Medulla oblongata (tissue), 1 donor: ENCODE measurements around the gene DNAJC13.
A peak's percentile ranks its signal among the peaks of the same experiment; 100 is the strongest.

Source experiments
- DNase-seq: peaks from one replicate; pipeline ENCODE4 v3.0.0-alpha.2; 2015; ENCODE audit errors: extremely low spot score

The DNAJC13 gene

DNA sequence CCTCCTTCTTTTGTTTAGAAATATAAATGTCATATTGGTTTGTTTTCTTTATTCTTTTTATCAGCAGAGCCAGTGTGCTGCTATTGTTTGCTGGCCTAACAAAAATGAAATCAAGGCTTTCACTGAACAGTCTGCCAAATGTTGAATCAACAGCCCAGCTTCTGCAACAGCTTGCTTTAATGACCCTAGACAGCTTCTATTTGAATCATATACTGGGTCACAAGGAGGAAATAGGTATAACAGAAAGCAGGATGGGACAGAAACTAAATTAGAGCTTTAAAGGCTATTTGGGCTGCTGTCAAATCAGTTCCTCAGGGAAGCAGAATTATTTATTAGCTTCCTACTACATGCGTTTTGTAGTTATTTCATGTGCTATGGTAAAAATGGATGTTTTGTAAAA, 12.1 kb upstream of the DNAJC13 start:
- DNase-seq, result no peak

- DNase-seq, result no peak
These were observed 11.5 kb upstream of the DNAJC13 start for GRCh38 chr3:132405609-132406299.

GRCh38 chr3:132406587-132406986, 10.7 kb upstream of the DNAJC13 start:
- no peak for DNase-seq

DNA sequence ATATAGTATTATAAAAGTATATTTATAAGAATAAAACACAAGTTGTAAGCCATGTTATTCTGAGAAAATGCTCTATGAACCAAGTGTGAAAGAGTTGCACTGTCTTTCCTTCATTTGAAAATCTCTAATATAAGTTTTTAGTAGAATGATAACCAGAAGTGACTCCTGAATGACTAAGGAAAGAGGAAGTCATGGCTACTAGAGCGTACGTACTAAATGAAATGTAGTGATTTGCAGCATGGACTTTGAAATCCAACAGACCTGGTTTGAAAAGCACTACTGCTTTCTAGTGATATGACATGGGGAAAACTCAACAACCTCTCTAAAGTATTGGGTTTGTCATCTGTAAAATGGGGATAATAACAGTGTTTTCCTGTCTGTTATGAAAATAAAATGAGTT, 10.3 kb upstream of the DNAJC13 start:
- DNase-seq, result no peak

DNA sequence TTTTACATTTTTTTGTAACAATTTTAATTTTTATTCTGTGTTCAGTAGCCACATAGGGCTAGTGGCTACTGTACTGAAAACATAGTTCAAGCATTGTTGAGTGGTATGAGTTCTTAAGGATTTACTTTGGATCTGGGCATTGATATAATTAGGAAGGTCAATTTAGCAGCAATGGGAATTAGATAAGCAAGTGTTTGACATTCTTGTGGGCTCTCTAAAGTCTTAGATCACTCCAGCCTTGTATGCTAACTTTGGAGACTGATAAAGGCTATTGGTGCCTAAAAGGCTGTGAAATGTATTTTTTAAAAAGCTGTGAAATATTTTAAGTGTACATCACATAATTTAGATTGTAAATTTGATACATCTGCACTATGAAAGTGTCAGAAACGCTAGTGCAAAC, 2.5 kb upstream of the DNAJC13 start:
- no peak for DNase-seq

DNA sequence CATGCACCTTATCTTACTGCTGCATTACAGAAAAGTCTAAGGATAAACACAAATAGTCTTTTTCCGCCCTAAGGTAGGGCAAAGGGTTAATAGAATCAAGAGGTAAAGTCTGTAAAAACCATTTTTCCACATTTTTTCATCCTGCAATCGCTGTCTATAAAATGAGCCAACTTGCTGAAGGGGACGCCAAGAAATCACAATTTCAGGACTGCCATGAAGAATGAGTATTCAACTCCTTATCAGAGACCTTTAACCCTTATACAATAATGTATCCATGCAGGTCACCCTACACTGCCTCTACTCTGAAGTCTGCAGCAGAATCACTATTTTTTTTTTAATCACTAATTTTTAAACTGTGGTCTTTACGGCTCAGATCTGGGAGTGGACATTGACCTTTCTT, 1.1 kb upstream of the DNAJC13 start:
- no peak for DNase-seq

GRCh38 chr3:132417695-132418411, 551 bp downstream of the DNAJC13 start:
- DNase-seq, result peak; percentile 64

- no peak for DNase-seq
These were observed 1.6 kb downstream of the DNAJC13 start for GRCh38 chr3:132418916-132419315.

- no peak for DNase-seq
These were observed 4.5 kb downstream of the DNAJC13 start for GRCh38 chr3:132421832-132422231.

DNA sequence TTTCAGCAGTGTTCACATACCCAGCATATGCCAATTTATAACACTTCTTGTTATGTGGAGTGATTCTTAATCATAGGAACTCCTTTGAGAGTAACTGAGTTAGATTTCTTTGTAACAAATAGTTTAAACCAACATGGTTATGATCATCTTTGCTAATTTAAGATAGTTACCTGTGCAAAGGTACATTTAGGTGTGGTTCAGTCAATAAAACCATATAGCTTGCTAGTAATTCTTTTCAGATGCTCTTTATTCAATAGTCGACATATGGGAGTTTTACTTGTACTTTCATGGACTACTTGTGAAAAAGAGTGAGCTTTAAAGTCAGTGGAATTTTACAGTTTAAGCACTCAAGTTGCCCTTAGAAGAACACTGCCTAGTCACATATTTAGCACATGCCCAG, 5.2 kb downstream of the DNAJC13 start:
- DNase-seq, result no peak

GRCh38 chr3:132432639-132433038, 15.3 kb downstream of the DNAJC13 start:
- DNase-seq, result no peak

GRCh38 chr3:132433121-132433520, 15.8 kb downstream of the DNAJC13 start:
- no peak for DNase-seq

- no peak for DNase-seq
These were observed 18.1 kb downstream of the DNAJC13 start for GRCh38 chr3:132435224-132435910.

DNA sequence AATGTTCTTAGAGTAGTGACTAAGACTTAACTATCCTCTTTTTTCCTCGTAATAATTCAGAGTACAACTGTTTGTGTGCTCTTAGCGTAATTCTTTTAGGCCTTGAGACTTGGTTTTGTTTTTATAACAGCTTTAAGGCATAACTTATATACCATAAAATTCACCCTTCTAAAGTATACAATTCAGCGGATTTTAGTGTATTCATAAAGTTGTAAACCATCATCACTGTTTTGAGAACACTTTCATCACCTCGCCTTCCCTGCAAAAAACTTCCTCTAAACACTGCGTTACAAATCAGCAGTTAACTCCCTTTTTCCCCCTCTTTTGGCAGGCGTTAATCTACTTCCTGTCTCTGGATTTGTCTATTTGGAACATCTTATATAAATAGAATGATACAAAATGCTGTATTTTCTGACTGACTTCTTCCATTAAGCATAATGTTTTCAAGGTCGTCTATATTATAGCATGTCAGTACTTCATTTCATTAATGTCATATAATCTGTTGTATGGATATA, 18.7 kb downstream of the DNAJC13 start:
- DNase-seq, result no peak

- no peak for DNase-seq
These were observed 26.1 kb downstream of the DNAJC13 start for GRCh38 chr3:132443421-132443820.

GRCh38 chr3:132444383-132444782, 27.1 kb downstream of the DNAJC13 start:
- DNase-seq, result no peak

GRCh38 chr3:132445817-132446216, 28.5 kb downstream of the DNAJC13 start:
- DNase-seq, result peak; percentile 37

DNA sequence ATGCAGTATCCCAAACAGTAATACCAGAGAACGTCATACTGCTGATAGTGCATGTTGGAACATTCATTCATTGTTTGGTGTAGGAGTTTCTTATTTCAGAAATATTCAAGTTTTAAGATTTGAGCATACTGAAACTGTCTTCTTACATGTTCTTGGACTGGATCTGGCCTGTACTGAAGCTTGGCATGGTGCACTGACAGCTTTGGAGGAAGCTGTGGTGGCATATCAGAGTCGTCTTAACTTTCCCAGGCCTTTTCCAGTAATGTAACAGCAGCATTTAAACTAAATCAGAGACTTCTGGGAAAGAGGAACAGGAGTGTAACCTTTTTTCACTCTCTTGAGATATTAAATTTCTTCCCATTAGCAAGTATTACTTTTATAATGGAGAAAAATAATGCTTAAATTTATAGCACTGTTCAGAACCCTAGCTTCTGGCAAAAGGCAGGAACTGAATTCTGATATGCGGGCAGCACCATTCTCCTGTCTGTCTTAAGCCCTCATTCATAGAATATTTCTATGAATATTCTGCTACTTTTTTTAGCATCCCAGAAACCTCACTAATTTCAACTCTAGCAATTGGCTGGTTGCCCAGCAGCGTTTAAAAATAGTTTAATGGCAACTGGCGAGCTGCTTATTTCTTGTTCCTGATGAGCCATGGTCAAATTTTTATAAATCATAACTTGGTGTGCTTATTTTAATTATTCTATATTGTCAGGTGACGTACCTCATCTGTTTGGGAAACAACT, 31.1 kb downstream of the DNAJC13 start:
- peak; percentile 27 for DNase-seq

DNA sequence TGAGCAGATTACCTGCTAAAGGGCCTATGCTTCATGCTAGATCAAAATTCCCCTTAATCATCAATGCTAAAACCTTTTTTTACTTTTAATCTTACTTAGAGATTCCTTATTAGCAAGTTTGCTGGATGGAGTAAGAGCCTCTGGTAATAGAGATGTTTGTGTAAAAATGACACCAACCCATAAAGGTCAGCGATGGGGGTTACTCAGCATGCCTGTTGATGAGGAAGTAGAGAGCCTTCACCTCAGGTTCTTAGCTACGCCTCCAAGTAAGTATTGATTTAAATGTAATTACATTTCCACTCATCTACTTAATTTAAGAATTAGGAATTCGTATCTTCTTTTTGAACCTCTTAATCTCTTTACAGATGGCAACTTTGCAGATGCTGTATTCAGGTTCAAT, 38.8 kb downstream of the DNAJC13 start:
- no peak for DNase-seq

DNA sequence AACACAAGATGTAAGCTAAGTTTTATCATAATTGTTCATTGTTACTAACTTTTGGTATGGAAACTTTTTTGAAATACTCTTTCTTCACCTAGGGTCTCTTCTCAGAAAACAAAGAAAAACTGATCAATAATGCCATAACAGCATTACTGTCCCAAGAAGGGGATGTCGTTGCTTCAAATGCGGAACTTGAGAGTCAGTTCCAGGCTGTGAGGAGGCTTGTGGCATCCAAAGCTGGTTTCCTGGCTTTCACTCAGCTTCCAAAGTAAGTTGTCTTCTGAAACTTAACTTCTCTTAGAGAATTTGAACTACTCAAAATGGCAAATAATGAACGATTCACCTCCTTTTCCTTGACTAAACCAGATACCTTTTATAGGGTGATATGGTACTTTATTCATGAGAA, 39.3 kb downstream of the DNAJC13 start:
- no peak for DNase-seq

- no peak for DNase-seq
These were observed 40.0 kb downstream of the DNAJC13 start for GRCh38 chr3:132457286-132457685.

DNA sequence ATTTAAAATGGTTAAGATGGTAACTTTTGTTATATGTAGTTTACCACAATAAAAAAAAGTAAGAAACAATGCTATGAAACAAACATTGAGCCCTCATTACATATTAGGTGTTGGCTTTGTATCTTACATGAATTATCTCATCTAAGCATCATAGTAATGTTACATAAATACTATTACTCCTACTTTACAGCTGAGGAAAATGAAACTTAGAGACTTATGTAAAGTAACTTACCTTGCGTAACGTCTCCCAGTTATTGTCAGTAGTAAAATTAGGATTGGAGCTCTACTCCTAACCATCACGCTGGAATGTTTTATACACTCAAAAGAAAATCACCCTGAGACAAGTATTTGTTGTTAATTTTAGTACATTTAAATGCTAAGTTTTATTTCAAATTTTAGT, 42.2 kb downstream of the DNAJC13 start:
- DNase-seq, result no peak
